Kidney epithelial cell (primary cell): ENCODE results near the gene BARHL1. TPM values are rescaled to one million over a fixed set of nuclear protein-coding genes. Genes with fewer than 3 reads are reported as not detected.

ENCODE experiments used
- DNase-seq: peaks from one replicate; pipeline ENCODE4 v3.0.0-alpha.2; 2010; ENCODE audit warnings: low read depth
- H3K27me3 ChIP-seq: 2 replicates; pipeline ENCODE4 v1.6.0; 2011; ENCODE audit warnings: low read length; ENCODE audit not compliant: control insufficient read depth, insufficient read depth
- H3K36me3 ChIP-seq: 2 replicates; pipeline ENCODE4 v1.5.1; 2011; ENCODE audit warnings: low read length; ENCODE audit not compliant: control insufficient read depth, insufficient read depth
- H3K4me3 ChIP-seq: 2 replicates; pipeline ENCODE4 v1.5.1; 2011; ENCODE audit warnings: low read depth, mild to moderate bottlenecking, control low read depth, low read length
- CTCF ChIP-seq: IDR thresholded peaks from 2 replicates; pipeline ENCODE4 v1.5.1; 2011; ENCODE audit warnings: mild to moderate bottlenecking, moderate library complexity, low read length, control low read depth, inconsistent platforms; ENCODE audit not compliant: insufficient read depth, poor library complexity, severe bottlenecking
- total RNA-seq: library from RNA; depleted of rRNA; stranded (reverse); fragments of >200 nt; gene quantifications from 2 replicates; pipeline ENCODE4 v1.2.3, GENCODE V29; 2015

Gene BARHL1
- total RNA-seq, 1 donor from 2014 or later: not detected

- Histone ChIP-seq H3K4me3 (no peak overlapping the region), H3K27me3 (peaks cover 43% of the 10 kb centered on the region), H3K36me3 (no peaks in the 10 kb centered on the region)
- no peak for DNase-seq
- no peak for TF ChIP-seq CTCF
These were observed 10.0 kb downstream of the BARHL1 start for GRCh38 chr9:132592451-132592850.

GRCh38 chr9:132594412-132594811, 12.0 kb downstream of the BARHL1 start:
- no peak for DNase-seq
- TF ChIP-seq CTCF: no peak

GRCh38 chr9:132595319-132595718, 12.9 kb downstream of the BARHL1 start:
- no peaks in the 10 kb centered on the region for H3K36me3 ChIP-seq
- no peak overlapping the region for H3K4me3 ChIP-seq
- no peak for DNase-seq
- TF ChIP-seq CTCF: no peak
- peaks cover 14% of the 10 kb centered on the region for H3K27me3 ChIP-seq

More at GRCh38 chr9:132594412-132594811, 12.0 kb downstream of the BARHL1 start:
- Histone ChIP-seq H3K36me3 (no peaks in the 10 kb centered on the region), H3K4me3 (no peak overlapping the region), H3K27me3 (peaks cover 23% of the 10 kb centered on the region)

- Histone ChIP-seq H3K36me3 (no peaks in the 10 kb centered on the region), H3K4me3 (no peak overlapping the region), H3K27me3 (peaks cover 6% of the 10 kb centered on the region)
- no peak for DNase-seq
- TF ChIP-seq CTCF: no peak
These were observed 13.8 kb downstream of the BARHL1 start for GRCh38 chr9:132596200-132596599.

GRCh38 chr9:132597073-132597775, 14.8 kb downstream of the BARHL1 start:
- H3K36me3 ChIP-seq: no peaks in the 10 kb centered on the region
- no peak for DNase-seq
- no peak for TF ChIP-seq CTCF

More at GRCh38 chr9:132597073-132597775, 14.8 kb downstream of the BARHL1 start:
- Histone ChIP-seq H3K4me3 (no peak overlapping the region), H3K27me3 (no peaks in the 10 kb centered on the region)
